B cell (primary cell): ENCODE measurements around the gene TBC1D4. TPM values are rescaled to one million over a fixed set of nuclear protein-coding genes. Genes with fewer than 3 reads are reported as not detected.
"Not testable (repeated sequence)": the region's sequence is repeated elsewhere in the genome, so short reads cannot be mapped to it uniquely, and the experiment has no call there.

Experiments used
- ATAC-seq: fragments of 200-7000 bp; cut with Tn5 transposase; one replicate; pipeline ENCODE4 v1.10.0; 2021; ENCODE audit warnings: low read depth, mild to moderate bottlenecking, moderate number of reproducible peaks, moderate library complexity
- CTCF ChIA-PET: fragments of 350-600 bp; sonication (Branson Sonifier 250); formaldehyde crosslinking; loops from one replicate; lab custom pipeline; 2021; ENCODE audit warnings: antibody characterized with exemption, inconsistent platforms; lab: Charles Lee
- POLR2A ChIA-PET: fragments of 350-600 bp; sonication (Branson Sonifier 250); formaldehyde crosslinking; loops from one replicate; lab custom pipeline; 2021; ENCODE audit warnings: antibody characterized with exemption; lab: Charles Lee
- DNase-seq: peaks from one replicate; pipeline ENCODE4 v3.0.0; 2013
- H2AFZ ChIP-seq: 2 replicates; pipeline ENCODE4 v1.6.1; 2012; ENCODE audit warnings: mild to moderate bottlenecking, low read depth, low read length; ENCODE audit not compliant: insufficient read depth, poor library complexity, severe bottlenecking
- H3K27ac ChIP-seq, 2 donors: 1 replicate in 1 of 2; 2 replicates in 1 of 2; pipeline ENCODE4 v1.5.1; 2012 to 2013; ENCODE audit warnings: low read length in 2 of 2, mild to moderate bottlenecking in 2 of 2, moderate library complexity in 1 of 2
- H3K27me3 ChIP-seq, 4 experiments: fragments of 200-600 bp in 1 of 4; sonication (generic) in 1 of 4; replicated peaks in 1 of 4; 1 replicate in 2 of 4; 2 replicates in 2 of 4; pipeline versions ENCODE4 v1.6.1 to v1.7.0; 2013 to 2016; ENCODE audit warnings: low read length in 3 of 4, mild to moderate bottlenecking in 2 of 4, mixed read lengths in 1 of 4, moderate library complexity in 1 of 4; ENCODE audit not compliant: insufficient read depth in 4 of 4, control insufficient read depth in 3 of 4; ENCODE audit errors: control extremely low read depth in 1 of 4
- H3K36me3 ChIP-seq, 2 experiments: replicated peaks in 1 of 2; 1 replicate in 1 of 2; 2 replicates in 1 of 2; pipeline versions ENCODE4 v1.6.1 to v1.7.1; 2013; ENCODE audit warnings: low read length in 1 of 2; ENCODE audit not compliant: insufficient read depth in 2 of 2, control insufficient read depth in 1 of 2; ENCODE audit errors: control extremely low read depth in 1 of 2, extremely low read depth in 1 of 2
- H3K4me1 ChIP-seq, 2 donors: fragments of 200-600 bp in 1 of 2; sonication (generic) in 1 of 2; 1 replicate in 1 of 2; 2 replicates in 1 of 2; pipeline versions ENCODE4 v1.5.1 to v1.6.1; 2013 to 2017; ENCODE audit warnings: low read length in 2 of 2; ENCODE audit not compliant: control insufficient read depth in 2 of 2, insufficient read depth in 2 of 2
- H3K4me2 ChIP-seq: replicated peaks from 2 replicates; pipeline ENCODE3; 2012; ENCODE audit warnings: mild to moderate bottlenecking, low read depth, low read length; ENCODE audit not compliant: poor library complexity, severe bottlenecking
- H3K4me3 ChIP-seq, 5 experiments: fragments of 200-600 bp in 1 of 5; sonication (generic) in 1 of 5; 1 replicate in 3 of 5; 2 replicates in 2 of 5; pipeline versions ENCODE4 v1.5.1 to v1.7.0; 2011 to 2016; ENCODE audit warnings: low read length in 4 of 5, mild to moderate bottlenecking in 4 of 5, low read depth in 2 of 5, control low read depth in 1 of 5, moderate library complexity in 1 of 5; ENCODE audit not compliant: insufficient read depth in 1 of 5; ENCODE audit errors: control extremely low read depth in 1 of 5, extremely low read depth in 1 of 5
- H3K79me2 ChIP-seq: fragments of 200-600 bp; sonication (generic); one replicate; pipeline ENCODE4 v1.6.0; 2016; ENCODE audit warnings: low read length; ENCODE audit not compliant: control insufficient read depth, insufficient read depth
- H3K9ac ChIP-seq: fragments of 200-600 bp; sonication (generic); 2 replicates; pipeline ENCODE4 v1.6.1; 2017; ENCODE audit warnings: mild to moderate bottlenecking, low read length, moderate library complexity
- H3K9me3 ChIP-seq, 3 donors: one replicate each; pipeline versions ENCODE4 v1.6.1 to v1.7.1; 2013; ENCODE audit warnings: low read length in 2 of 3; ENCODE audit not compliant: control insufficient read depth in 2 of 3, insufficient read depth in 1 of 3; ENCODE audit errors: control extremely low read depth in 1 of 3
- H4K20me1 ChIP-seq: 2 replicates; pipeline ENCODE4 v1.6.0; 2012; ENCODE audit warnings: mild to moderate bottlenecking, low read length; ENCODE audit not compliant: insufficient read depth, control insufficient read depth, poor library complexity, severe bottlenecking
- H3K27ac Mint-ChIP-seq: one replicate; pipeline ENCODE4 v1.8.0; 2021; ENCODE audit warnings: mixed read lengths
- H3K27me3 Mint-ChIP-seq: one replicate; pipeline ENCODE4 v1.8.0; 2021; ENCODE audit warnings: mixed read lengths
- H3K4me1 Mint-ChIP-seq: one replicate; pipeline ENCODE4 v1.8.0; 2021; ENCODE audit warnings: mixed read lengths
- H3K4me3 Mint-ChIP-seq: one replicate; pipeline ENCODE4 v1.8.0; 2021; ENCODE audit warnings: mixed read lengths
- H3K9me3 Mint-ChIP-seq: one replicate; pipeline ENCODE4 v1.8.0; 2022; ENCODE audit warnings: mixed read lengths; ENCODE audit not compliant: insufficient read depth
- CTCF ChIP-seq: fragments of 200-600 bp; IDR thresholded peaks from one replicate; pipeline ENCODE4 v1.8.0; 2022; ENCODE audit warnings: antibody characterized with exemption, mild to moderate bottlenecking
- EZH2 ChIP-seq: IDR thresholded peaks from 2 replicates; pipeline ENCODE4 v1.6.1; 2012; ENCODE audit warnings: borderline replicate concordance, low read depth, mild to moderate bottlenecking, moderate library complexity, low read length; ENCODE audit not compliant: insufficient read depth, poor library complexity, severe bottlenecking
- WGBS: methylation state at CpG from one replicate; pipeline ENCODE4 v1.1.5; 2013; ENCODE audit warnings: missing lambda C conversion rate; ENCODE audit not compliant: insufficient coverage; 5-methylcytosine and 5-hydroxymethylcytosine counted together
- intact Hi-C: fragments of 100-400 bp; cut with micrococcal nuclease; formaldehyde crosslinking; loops from one replicate; pipeline ENCODE4 v1.10.0; 2022
- polyA plus RNA-seq: library from polyadenylated mRNA; depleted of rRNA; stranded (reverse); fragments of >200 nt; gene quantifications from 2 replicates; pipeline ENCODE4 v1.2.3, GENCODE V29; 2012
- total RNA-seq, 2 donors: library from RNA; stranded (reverse); fragments of 120-200 nt in 1 of 2; gene quantifications; 1 replicate in 1 of 2; 2 replicates in 1 of 2; pipeline versions ENCODE4 v1.2.3 to v1.2.4, GENCODE V29; 2013 to 2022

TBC1D4 gene
- total and polyA plus RNA-seq, 2 donors (not counting 1 experiment from before 2014, with no cell fraction given), result 1.6 to 3.5 TPM

GRCh38 chr13:75250526-75251178 lies 231.3 kb downstream of the TBC1D4 start:
- no peaks in the 10 kb centered on the region for H3K4me1 Mint-ChIP-seq
- no peak overlapping the region for H3K27ac Mint-ChIP-seq
- intact Hi-C loops, result no loop called here
- peaks cover 0 to 9% (median 0%) of the 10 kb centered on the region in 3 donors for H3K9me3 ChIP-seq
- peaks cover 2% of the 10 kb centered on the region for H3K9me3 Mint-ChIP-seq
- no peak overlapping the region for H3K27ac ChIP-seq
- no peak overlapping the region for H3K4me3 Mint-ChIP-seq
- H3K4me1 ChIP-seq, result no peaks in the 10 kb centered on the region
- H3K27me3 ChIP-seq, result no peaks in the 10 kb centered on the region
- H3K9ac ChIP-seq, result no peak overlapping the region
- H2AFZ ChIP-seq, result no peak overlapping the region
- H3K36me3 ChIP-seq, result no peaks in the 10 kb centered on the region
- no peaks in the 10 kb centered on the region for H3K79me2 ChIP-seq
- H3K4me2 ChIP-seq, result no peak overlapping the region
- H3K4me3 ChIP-seq, result no peak overlapping the region
- no peak for DNase-seq
- no peak for TF ChIP-seq CTCF
- no peak for TF ChIP-seq EZH2
- no CpG with 5 or more reads among the region's 7 CpGs for WGBS
- H4K20me1 ChIP-seq, result no peaks in the 10 kb centered on the region
- ATAC-seq, result no peak
- ChIA-PET POLR2A (no interaction called here), CTCF (no interaction called here)
- peaks cover 25% of the 10 kb centered on the region for H3K27me3 Mint-ChIP-seq

DNA sequence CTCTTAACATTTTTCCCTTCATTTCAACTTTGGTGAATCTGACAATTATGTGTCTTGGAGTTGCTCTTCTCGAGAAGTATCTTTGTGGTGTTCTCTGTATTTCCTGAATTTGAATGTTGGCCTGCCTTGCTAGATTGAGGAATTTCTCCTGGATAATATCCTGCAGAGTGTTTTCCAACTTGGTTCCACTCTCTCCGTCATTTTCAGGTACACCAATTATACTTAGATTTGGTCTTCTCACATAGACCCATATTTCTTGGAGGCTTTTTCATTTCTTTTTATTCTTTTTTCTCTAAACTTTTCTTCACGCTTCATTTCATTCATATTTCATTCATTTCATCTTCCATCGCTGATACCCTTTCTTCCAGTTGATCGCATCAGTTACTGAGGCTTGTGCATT lies 236.4 kb downstream of the TBC1D4 start:
- H3K79me2 ChIP-seq, H3K9me3 Mint-ChIP-seq, DNase-seq, ATAC-seq, H3K4me3 ChIP-seq, H4K20me1 ChIP-seq, H2AFZ ChIP-seq, H3K4me1 Mint-ChIP-seq, POLR2A ChIA-PET, H3K4me2 ChIP-seq, H3K9ac ChIP-seq, H3K9me3 ChIP-seq, H3K4me1 ChIP-seq, H3K4me3 Mint-ChIP-seq, H3K27ac ChIP-seq, H3K36me3 ChIP-seq, intact Hi-C loops, H3K27me3 ChIP-seq, H3K27ac Mint-ChIP-seq: not testable (repeated sequence)
- CTCF ChIA-PET, result interaction anchor here (1.0 kb wide), 1 partner anchor 10 kb away, joined by 3 read pairs; no protein-coding TSS in a partner anchor
- peaks cover 12% of the 10 kb centered on the region for H3K27me3 Mint-ChIP-seq
- 100% methylated on average over 1 of the region's 5 CpGs for WGBS

GRCh38 chr13:75240240-75240639 lies 241.7 kb downstream of the TBC1D4 start:
- H3K4me3 Mint-ChIP-seq, intact Hi-C loops, POLR2A ChIA-PET, H3K4me3 ChIP-seq, H3K4me1 ChIP-seq, ATAC-seq, H3K27me3 Mint-ChIP-seq, H3K27ac Mint-ChIP-seq, H3K9me3 Mint-ChIP-seq, DNase-seq, H3K4me1 Mint-ChIP-seq, H3K4me2 ChIP-seq, H3K36me3 ChIP-seq, H3K79me2 ChIP-seq, CTCF ChIA-PET, H3K9me3 ChIP-seq, H3K27ac ChIP-seq, H2AFZ ChIP-seq, H3K27me3 ChIP-seq, H4K20me1 ChIP-seq, H3K9ac ChIP-seq: not testable (repeated sequence)
- WGBS, result 84% methylated on average over 19 of the region's 22 CpGs
